ENCODE measurements around the gene KCNQ4. TPM values are rescaled to one million over a fixed set of nuclear protein-coding genes. Genes with fewer than 3 reads are reported as not detected.

Gene KCNQ4
- total RNA-seq, 1 experiment from 2014 or later, result 0.81 TPM

GRCh38 chr1:40796939-40797667 lies 13.5 kb downstream of the KCNQ4 start:
- Histone ChIP-seq H2AFZ (no peak overlapping the region), H3K36me3 (ENCODE audit: low read depth) (no peaks in the 10 kb centered on the region), H3K27ac (no peak overlapping the region), H3K4me1 (replicated peaks; ENCODE audit: insufficient read depth) (peaks cover 14% of the 10 kb centered on the region), H3K9me2 (ENCODE audit: insufficient read depth) (no peaks in the 10 kb centered on the region), H3K4me3 (no peak overlapping the region), H3K79me2 (ENCODE audit: low read depth) (no peaks in the 10 kb centered on the region), H4K20me1 (ENCODE audit: insufficient read depth) (no peaks in the 10 kb centered on the region), H3K9me3 (ENCODE audit: insufficient read depth, low read depth) (no peaks in the 10 kb centered on the region), H3K4me2 (no peak overlapping the region), H3K27me3 (ENCODE audit: insufficient read depth, low read depth) (no peaks in the 10 kb centered on the region), H3F3A (ENCODE audit: insufficient read depth, low read depth) (peaks cover 16% of the 10 kb centered on the region)
- no TSS peak for BruUV-seq (replicated peaks)
- ChIA-PET POLR2A (ENCODE audit: unreplicated experiment) (no interaction called here), CTCF (no interaction called here)
- no peak for DNase-seq
- TF ChIP-seq EZH2 (IDR thresholded peaks at IDR 0.05; ENCODE audit: low read depth), result no peak
- TF ChIP-seq CTCF (conservative IDR thresholded peaks at IDR 0.05), result no peak
- intact Hi-C loops (cut with micrococcal nuclease; ENCODE audit: unreplicated experiment), result no loop called here

- TF ChIP-seq EZH2 (IDR thresholded peaks at IDR 0.05; ENCODE audit: low read depth), result no peak
- TF ChIP-seq CTCF (conservative IDR thresholded peaks at IDR 0.05), result no peak
- Histone ChIP-seq H3K27me3 (ENCODE audit: insufficient read depth, low read depth) (no peaks in the 10 kb centered on the region), H3K79me2 (ENCODE audit: low read depth) (no peaks in the 10 kb centered on the region), H3K27ac (no peak overlapping the region), H3K4me1 (replicated peaks; ENCODE audit: insufficient read depth) (peaks cover 14% of the 10 kb centered on the region), H3K4me3 (no peak overlapping the region), H3K9me2 (ENCODE audit: insufficient read depth) (no peaks in the 10 kb centered on the region), H2AFZ (no peak overlapping the region), H3K9me3 (ENCODE audit: insufficient read depth, low read depth) (no peaks in the 10 kb centered on the region), H3K4me2 (no peak overlapping the region), H3K36me3 (ENCODE audit: low read depth) (no peaks in the 10 kb centered on the region), H3F3A (ENCODE audit: insufficient read depth, low read depth) (peaks cover 19% of the 10 kb centered on the region), H4K20me1 (ENCODE audit: insufficient read depth) (no peaks in the 10 kb centered on the region)
- POLR2A ChIA-PET (ENCODE audit: unreplicated experiment), result no interaction called here
- no TSS peak for BruUV-seq (replicated peaks)
- intact Hi-C loops (cut with micrococcal nuclease; ENCODE audit: unreplicated experiment), result no loop called here
- DNase-seq, result no peak
- CTCF ChIA-PET, result no interaction called here
Measured at GRCh38 chr1:40797668-40798010, 14.1 kb downstream of the KCNQ4 start.

GRCh38 chr1:40798366-40799281 lies 15.0 kb downstream of the KCNQ4 start:
- Histone ChIP-seq H3K79me2 (ENCODE audit: low read depth) (no peaks in the 10 kb centered on the region), H3K4me3 (no peak overlapping the region), H3K4me2 (no peak overlapping the region), H3K9me3 (ENCODE audit: insufficient read depth, low read depth) (no peaks in the 10 kb centered on the region), H3K27me3 (ENCODE audit: insufficient read depth, low read depth) (no peaks in the 10 kb centered on the region), H3F3A (ENCODE audit: insufficient read depth, low read depth) (peaks cover 29% of the 10 kb centered on the region), H4K20me1 (ENCODE audit: insufficient read depth) (no peaks in the 10 kb centered on the region), H3K9me2 (ENCODE audit: insufficient read depth) (no peaks in the 10 kb centered on the region), H3K4me1 (replicated peaks; ENCODE audit: insufficient read depth) (peaks cover 14% of the 10 kb centered on the region), H3K27ac (no peak overlapping the region), H3K36me3 (ENCODE audit: low read depth) (no peaks in the 10 kb centered on the region), H2AFZ (no peak overlapping the region)
- no peak for DNase-seq
- ChIA-PET CTCF (no interaction called here), POLR2A (ENCODE audit: unreplicated experiment) (no interaction called here)
- intact Hi-C loops (cut with micrococcal nuclease; ENCODE audit: unreplicated experiment), result no loop called here
- TF ChIP-seq EZH2 (IDR thresholded peaks at IDR 0.05; ENCODE audit: low read depth) (no peak), CTCF (conservative IDR thresholded peaks at IDR 0.05) (no peak)
- BruUV-seq (replicated peaks), result no TSS peak

All from PC-9 (cell line).